A673 (cell line): ENCODE results near the gene HOXB3.

ENCODE experiments used
- EZH2 ChIP-seq: fragments of 200-600 bp; sonication (generic); IDR thresholded peaks from 2 replicates; pipeline ENCODE4 v1.6.1; 2017; ENCODE audit warnings: borderline replicate concordance, low read depth, mild to moderate bottlenecking, mixed read lengths, antibody characterized with exemption, low read length; ENCODE audit not compliant: poor library complexity, severe bottlenecking
- TF ChIP-seq, protein P1 (sequence below): fragments of 300-800, 200-600 bp; sonication (generic); conservative IDR thresholded peaks from 2 replicates; pipeline ENCODE4 v1.5.1; 2017; ENCODE audit warnings: low read depth, mild to moderate bottlenecking, antibody characterized with exemption, low read length, moderate library complexity, mixed read lengths

DNA sequence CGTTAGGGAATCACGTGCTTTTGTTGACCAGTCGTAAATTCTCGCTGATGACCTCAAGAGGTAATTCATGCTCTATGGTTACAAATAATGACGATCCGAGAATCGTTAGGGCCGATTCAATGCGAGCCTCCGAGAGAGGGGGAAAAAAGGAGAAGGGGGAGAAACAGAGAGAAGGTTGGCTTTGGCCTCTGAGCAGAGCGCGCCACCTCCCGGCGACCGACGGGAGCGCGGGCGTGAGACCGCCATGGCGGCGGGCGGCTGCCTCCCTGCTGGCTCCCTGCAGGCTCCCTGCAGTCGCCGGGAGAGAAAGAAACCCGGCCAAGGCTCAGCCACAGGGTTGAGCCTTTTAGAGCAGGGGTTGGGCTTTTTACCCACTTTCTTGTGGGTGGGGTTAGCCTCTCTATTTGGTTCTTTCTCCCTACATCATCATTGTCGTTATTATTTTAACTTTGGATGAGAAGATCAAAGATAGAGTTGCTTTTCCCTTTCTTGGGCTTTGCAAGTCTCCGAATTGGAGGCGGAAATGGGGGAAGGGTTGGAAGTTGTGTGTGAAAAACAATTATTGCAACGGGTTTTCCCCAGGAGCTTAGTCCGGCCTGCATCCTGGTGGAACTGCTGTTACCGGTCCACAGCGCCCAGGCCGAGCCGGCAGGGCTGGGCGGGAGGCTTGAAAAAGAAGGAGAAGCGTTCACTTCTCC is 3.9 kb upstream of the HOXB3 start:
- TF ChIP-seq, protein P1, sequence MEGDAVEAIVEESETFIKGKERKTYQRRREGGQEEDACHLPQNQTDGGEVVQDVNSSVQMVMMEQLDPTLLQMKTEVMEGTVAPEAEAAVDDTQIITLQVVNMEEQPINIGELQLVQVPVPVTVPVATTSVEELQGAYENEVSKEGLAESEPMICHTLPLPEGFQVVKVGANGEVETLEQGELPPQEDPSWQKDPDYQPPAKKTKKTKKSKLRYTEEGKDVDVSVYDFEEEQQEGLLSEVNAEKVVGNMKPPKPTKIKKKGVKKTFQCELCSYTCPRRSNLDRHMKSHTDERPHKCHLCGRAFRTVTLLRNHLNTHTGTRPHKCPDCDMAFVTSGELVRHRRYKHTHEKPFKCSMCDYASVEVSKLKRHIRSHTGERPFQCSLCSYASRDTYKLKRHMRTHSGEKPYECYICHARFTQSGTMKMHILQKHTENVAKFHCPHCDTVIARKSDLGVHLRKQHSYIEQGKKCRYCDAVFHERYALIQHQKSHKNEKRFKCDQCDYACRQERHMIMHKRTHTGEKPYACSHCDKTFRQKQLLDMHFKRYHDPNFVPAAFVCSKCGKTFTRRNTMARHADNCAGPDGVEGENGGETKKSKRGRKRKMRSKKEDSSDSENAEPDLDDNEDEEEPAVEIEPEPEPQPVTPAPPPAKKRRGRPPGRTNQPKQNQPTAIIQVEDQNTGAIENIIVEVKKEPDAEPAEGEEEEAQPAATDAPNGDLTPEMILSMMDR = peak; percentile 96
- TF ChIP-seq EZH2 = no peak
